IMR-90 (cell line): ENCODE results near the gene NET1.

ENCODE experiments used
- BHLHE40 ChIP-seq: fragments of 150-350 bp; IDR thresholded peaks from 2 replicates; pipeline ENCODE4 v1.6.1; 2016; ENCODE audit warnings: mild to moderate bottlenecking, low read depth, low read length
- ELK1 ChIP-seq: fragments of 150-350 bp; IDR thresholded peaks from 2 replicates; pipeline ENCODE4 v1.6.1; 2016; ENCODE audit warnings: low read depth, mild to moderate bottlenecking, low read length, moderate library complexity, borderline replicate concordance
- FOS ChIP-seq: fragments of 150-350 bp; IDR thresholded peaks from 2 replicates; pipeline ENCODE4 v1.6.1; 2016; ENCODE audit warnings: low read depth, low read length
- MAFK ChIP-seq: IDR thresholded peaks from 2 replicates; pipeline ENCODE4 v1.6.1; 2012; ENCODE audit warnings: low read depth, low read length, improper control_type of control experiment
- MXI1 ChIP-seq: IDR thresholded peaks from 2 replicates; pipeline ENCODE4 v1.6.1; 2012; ENCODE audit warnings: low read depth, mild to moderate bottlenecking, low read length, moderate library complexity, borderline replicate concordance
- NFE2L2 ChIP-seq: fragments of 150-350 bp; IDR thresholded peaks from 2 replicates; pipeline ENCODE4 v1.6.1; 2016; ENCODE audit warnings: low read depth, mild to moderate bottlenecking, low read length
- POLR2A ChIP-seq: IDR thresholded peaks from 2 replicates; pipeline ENCODE4 v1.6.1; 2012; ENCODE audit warnings: mild to moderate bottlenecking, low read depth, low read length
- RAD21 ChIP-seq: IDR thresholded peaks from 2 replicates; pipeline ENCODE4 v1.6.1; 2012; ENCODE audit warnings: low read length, improper control_type of control experiment
- RFX5 ChIP-seq: IDR thresholded peaks from 2 replicates; pipeline ENCODE4 v1.8.0; 2012; ENCODE audit warnings: low read depth, mild to moderate bottlenecking, low read length, moderate library complexity
- SMC3 ChIP-seq: fragments of 150-350 bp; IDR thresholded peaks from 2 replicates; pipeline ENCODE4 v1.6.1; 2016; ENCODE audit warnings: low read depth, mild to moderate bottlenecking, antibody characterized with exemption, low read length, moderate library complexity
- USF2 ChIP-seq: fragments of 150-350 bp; IDR thresholded peaks from 2 replicates; pipeline ENCODE4 v1.6.1; 2017; ENCODE audit warnings: mild to moderate bottlenecking, antibody characterized with exemption, low read length, low read depth
- TF ChIP-seq, protein P1 (sequence below): conservative IDR thresholded peaks from 2 replicates; pipeline ENCODE4 v1.5.1; 2012; ENCODE audit warnings: mild to moderate bottlenecking, low read depth, low read length, improper control_type of control experiment

GRCh38 chr10:5434017-5434753 is 21.8 kb downstream of the NET1 start:
- TF ChIP-seq, protein P1, sequence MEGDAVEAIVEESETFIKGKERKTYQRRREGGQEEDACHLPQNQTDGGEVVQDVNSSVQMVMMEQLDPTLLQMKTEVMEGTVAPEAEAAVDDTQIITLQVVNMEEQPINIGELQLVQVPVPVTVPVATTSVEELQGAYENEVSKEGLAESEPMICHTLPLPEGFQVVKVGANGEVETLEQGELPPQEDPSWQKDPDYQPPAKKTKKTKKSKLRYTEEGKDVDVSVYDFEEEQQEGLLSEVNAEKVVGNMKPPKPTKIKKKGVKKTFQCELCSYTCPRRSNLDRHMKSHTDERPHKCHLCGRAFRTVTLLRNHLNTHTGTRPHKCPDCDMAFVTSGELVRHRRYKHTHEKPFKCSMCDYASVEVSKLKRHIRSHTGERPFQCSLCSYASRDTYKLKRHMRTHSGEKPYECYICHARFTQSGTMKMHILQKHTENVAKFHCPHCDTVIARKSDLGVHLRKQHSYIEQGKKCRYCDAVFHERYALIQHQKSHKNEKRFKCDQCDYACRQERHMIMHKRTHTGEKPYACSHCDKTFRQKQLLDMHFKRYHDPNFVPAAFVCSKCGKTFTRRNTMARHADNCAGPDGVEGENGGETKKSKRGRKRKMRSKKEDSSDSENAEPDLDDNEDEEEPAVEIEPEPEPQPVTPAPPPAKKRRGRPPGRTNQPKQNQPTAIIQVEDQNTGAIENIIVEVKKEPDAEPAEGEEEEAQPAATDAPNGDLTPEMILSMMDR: peak; percentile 74
- TF ChIP-seq RAD21 (peak; percentile 66), ELK1 (no peak), SMC3 (peak; percentile 66), USF2 (no peak), POLR2A (no peak), MAFK (0 out of 2 replicates have a peak, but pooled peaks have one; percentile 10), BHLHE40 (no peak), MXI1 (no peak), NFE2L2 (no peak), RFX5 (no peak), FOS (no peak)
